GM12878 (cell line): Measurements from ENCODE around the gene STXBP4.

Source experiments
- BCL11A ChIP-seq: IDR thresholded peaks from 2 replicates; pipeline ENCODE4 v1.6.1; 2011; ENCODE audit warnings: low read depth, low read length
- BMI1 ChIP-seq: fragments of 450-650 bp; IDR thresholded peaks from 2 replicates; pipeline ENCODE4 v1.6.1; 2016; ENCODE audit warnings: mild to moderate bottlenecking, moderate library complexity, borderline replicate concordance
- CBX5 ChIP-seq: sonication (generic); IDR thresholded peaks from 2 replicates; pipeline ENCODE4 v1.6.1; 2016; ENCODE audit warnings: low read depth, moderate library complexity, mild to moderate bottlenecking, inconsistent platforms
- CTCF ChIP-seq, 3 experiments: IDR thresholded peaks in 2 of 3; conservative IDR thresholded peaks in 1 of 3; 2 replicates each; pipeline ENCODE4 v1.5.1; 2011; ENCODE audit warnings: low read depth in 3 of 3, low read length in 3 of 3, mild to moderate bottlenecking in 3 of 3, control low read depth in 2 of 3, moderate library complexity in 2 of 3, inconsistent platforms in 1 of 3, mixed read lengths in 1 of 3; ENCODE audit not compliant: control insufficient read depth in 2 of 3, insufficient read depth in 1 of 3; ENCODE audit errors: extremely low read depth in 1 of 3
- DPF2 ChIP-seq: fragments of 450-650 bp; IDR thresholded peaks from 2 replicates; pipeline ENCODE4 v1.6.1; 2017; ENCODE audit warnings: mild to moderate bottlenecking
- HCFC1 ChIP-seq: fragments of 150-350 bp; IDR thresholded peaks from 2 replicates; pipeline ENCODE4 v1.6.1; 2014; ENCODE audit warnings: low read length
- MYC ChIP-seq: IDR thresholded peaks from 2 replicates; pipeline ENCODE4 v1.6.1; 2011; ENCODE audit warnings: mild to moderate bottlenecking, low read length, moderate library complexity, inconsistent platforms; ENCODE audit not compliant: insufficient read depth, insufficient replicate concordance, insufficient read length, severe bottlenecking
- NBN ChIP-seq: fragments of 450-650 bp; IDR thresholded peaks from 2 replicates; pipeline ENCODE4 v1.6.1; 2016
- RELA ChIP-seq: fragments of 450-650 bp; IDR thresholded peaks from 2 replicates; pipeline ENCODE4 v1.8.0; 2014; ENCODE audit warnings: borderline replicate concordance; ENCODE audit not compliant: partially characterized antibody
- TCF3 ChIP-seq: IDR thresholded peaks from 2 replicates; pipeline ENCODE4 v1.6.1; 2012; ENCODE audit warnings: low read depth, mild to moderate bottlenecking, low read length, borderline replicate concordance; ENCODE audit not compliant: insufficient read depth
- YY1 ChIP-seq: IDR thresholded peaks from 2 replicates; pipeline ENCODE4 v1.6.1; 2011; ENCODE audit warnings: low read depth, mild to moderate bottlenecking, low read length
- TF ChIP-seq, protein P1 (sequence below): fragments of 450-650 bp; formaldehyde crosslinking; IDR thresholded peaks from 2 replicates; pipeline ENCODE4 v1.4.0; 2022; ENCODE audit warnings: mild to moderate bottlenecking, moderate library complexity
- TF ChIP-seq, protein P2 (sequence below): fragments of 450-650 bp; IDR thresholded peaks from 2 replicates; pipeline ENCODE4 v1.6.1; 2017; ENCODE audit warnings: mild to moderate bottlenecking, low read depth, inconsistent platforms; ENCODE audit not compliant: poor library complexity, severe bottlenecking

DNA sequence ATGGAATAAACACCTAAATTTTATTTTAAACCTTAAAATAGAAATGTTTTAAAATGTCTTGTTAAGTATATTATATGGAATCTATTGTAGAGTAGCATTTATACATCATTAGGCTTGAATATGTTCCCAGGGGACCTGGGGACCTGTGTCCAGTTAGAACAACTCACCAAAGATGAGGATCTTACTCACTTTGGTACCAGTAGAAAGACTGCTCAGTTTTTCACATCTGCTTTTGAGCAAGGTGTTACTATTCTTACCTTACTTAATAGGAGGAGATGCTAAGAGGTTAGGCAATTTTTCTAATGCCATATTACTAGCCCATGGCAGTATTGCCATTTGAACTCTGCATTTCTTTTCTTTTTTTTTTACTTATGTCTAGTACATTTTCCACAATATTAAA, 14.7 kb downstream of the STXBP4 start:
- TF ChIP-seq HCFC1 (no peak), CTCF (IDR thresholded peaks at IDR 0.05 in 2 of 3, conservative IDR thresholded peaks at IDR 0.05 in 1 of 3; ENCODE audit: control insufficient read depth in 2 of 3, extremely low read depth in 1 of 3, insufficient read depth in 1 of 3, low read depth in 3 of 3, low read length in 3 of 3) (no peak), BCL11A (no peak), MYC (no peak), YY1 (no peak), RELA (no peak), NBN (no peak), CBX5 (no peak), DPF2 (no peak), BMI1 (no peak), TCF3 (no peak)
- TF ChIP-seq, protein P1, sequence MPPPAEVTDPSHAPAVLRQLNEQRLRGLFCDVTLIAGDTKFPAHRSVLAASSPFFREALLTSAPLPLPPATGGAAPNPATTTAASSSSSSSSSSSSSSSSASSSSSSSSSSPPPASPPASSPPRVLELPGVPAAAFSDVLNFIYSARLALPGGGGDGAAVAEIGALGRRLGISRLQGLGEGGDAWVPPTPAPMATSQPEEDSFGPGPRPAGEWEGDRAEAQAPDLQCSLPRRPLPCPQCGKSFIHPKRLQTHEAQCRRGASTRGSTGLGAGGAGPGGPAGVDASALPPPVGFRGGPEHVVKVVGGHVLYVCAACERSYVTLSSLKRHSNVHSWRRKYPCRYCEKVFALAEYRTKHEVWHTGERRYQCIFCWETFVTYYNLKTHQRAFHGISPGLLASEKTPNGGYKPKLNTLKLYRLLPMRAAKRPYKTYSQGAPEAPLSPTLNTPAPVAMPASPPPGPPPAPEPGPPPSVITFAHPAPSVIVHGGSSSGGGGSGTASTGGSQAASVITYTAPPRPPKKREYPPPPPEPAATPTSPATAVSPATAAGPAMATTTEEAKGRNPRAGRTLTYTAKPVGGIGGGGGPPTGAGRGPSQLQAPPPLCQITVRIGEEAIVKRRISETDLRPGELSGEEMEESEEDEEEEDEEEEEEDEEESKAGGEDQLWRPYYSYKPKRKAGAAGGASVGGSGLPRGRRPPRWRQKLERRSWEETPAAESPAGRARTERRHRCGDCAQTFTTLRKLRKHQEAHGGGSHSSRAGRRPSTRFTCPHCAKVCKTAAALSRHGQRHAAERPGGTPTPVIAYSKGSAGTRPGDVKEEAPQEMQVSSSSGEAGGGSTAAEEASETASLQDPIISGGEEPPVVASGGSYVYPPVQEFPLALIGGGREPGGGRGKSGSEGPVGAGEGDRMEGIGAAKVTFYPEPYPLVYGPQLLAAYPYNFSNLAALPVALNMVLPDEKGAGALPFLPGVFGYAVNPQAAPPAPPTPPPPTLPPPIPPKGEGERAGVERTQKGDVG (CRISPR knock-in tag) = no peak
- TF ChIP-seq, protein P2, sequence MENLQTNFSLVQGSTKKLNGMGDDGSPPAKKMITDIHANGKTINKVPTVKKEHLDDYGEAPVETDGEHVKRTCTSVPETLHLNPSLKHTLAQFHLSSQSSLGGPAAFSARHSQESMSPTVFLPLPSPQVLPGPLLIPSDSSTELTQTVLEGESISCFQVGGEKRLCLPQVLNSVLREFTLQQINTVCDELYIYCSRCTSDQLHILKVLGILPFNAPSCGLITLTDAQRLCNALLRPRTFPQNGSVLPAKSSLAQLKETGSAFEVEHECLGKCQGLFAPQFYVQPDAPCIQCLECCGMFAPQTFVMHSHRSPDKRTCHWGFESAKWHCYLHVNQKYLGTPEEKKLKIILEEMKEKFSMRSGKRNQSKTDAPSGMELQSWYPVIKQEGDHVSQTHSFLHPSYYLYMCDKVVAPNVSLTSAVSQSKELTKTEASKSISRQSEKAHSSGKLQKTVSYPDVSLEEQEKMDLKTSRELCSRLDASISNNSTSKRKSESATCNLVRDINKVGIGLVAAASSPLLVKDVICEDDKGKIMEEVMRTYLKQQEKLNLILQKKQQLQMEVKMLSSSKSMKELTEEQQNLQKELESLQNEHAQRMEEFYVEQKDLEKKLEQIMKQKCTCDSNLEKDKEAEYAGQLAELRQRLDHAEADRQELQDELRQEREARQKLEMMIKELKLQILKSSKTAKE = no peak
